DOHH2 (cell line): ENCODE measurements around the gene CAPN14.

Source experiments
- H3F3A ChIP-seq: fragments of 200-600 bp; sonication (generic), shearing (Covaris generic); 2 replicates; pipeline ENCODE4 v1.6.0; 2016; ENCODE audit warnings: antibody characterized with exemption, mild to moderate bottlenecking; ENCODE audit not compliant: control insufficient read depth, insufficient read depth
- H3K27ac ChIP-seq: fragments of 200-600 bp; sonication (generic); 2 replicates; pipeline ENCODE4 v1.5.1; 2014; ENCODE audit warnings: low read depth, mild to moderate bottlenecking, low read length, moderate library complexity
- H3K27me3 ChIP-seq: fragments of 200-600 bp; sonication (generic); 2 replicates; pipeline ENCODE4 v1.6.1; 2014; ENCODE audit warnings: mild to moderate bottlenecking, low read length, mixed read lengths; ENCODE audit not compliant: control insufficient read depth
- H3K36me3 ChIP-seq: fragments of 200-600 bp; sonication (generic); 2 replicates; pipeline ENCODE4 v1.6.1; 2014; ENCODE audit warnings: mild to moderate bottlenecking, low read length, moderate library complexity, mixed read lengths; ENCODE audit not compliant: control insufficient read depth
- H3K4me1 ChIP-seq: fragments of 200-600 bp; sonication (generic); 2 replicates; pipeline ENCODE4 v1.6.1; 2014; ENCODE audit warnings: mild to moderate bottlenecking, low read length, mixed read lengths; ENCODE audit not compliant: control insufficient read depth
- H3K4me2 ChIP-seq: fragments of 200-600 bp; sonication (generic); 2 replicates; pipeline ENCODE4 v1.6.0; 2014; ENCODE audit warnings: mild to moderate bottlenecking, low read length, moderate library complexity
- H3K4me3 ChIP-seq: fragments of 200-600 bp; sonication (generic); 2 replicates; pipeline ENCODE4 v1.5.1; 2014; ENCODE audit warnings: mild to moderate bottlenecking, low read length, mixed read lengths
- H3K79me2 ChIP-seq: fragments of 200-600 bp; sonication (generic); 2 replicates; pipeline ENCODE4 v1.6.1; 2014; ENCODE audit warnings: mild to moderate bottlenecking, low read length, mixed read lengths; ENCODE audit not compliant: control insufficient read depth
- H3K9me2 ChIP-seq: fragments of 200-600 bp; sonication (generic); replicated peaks from 2 replicates; pipeline ENCODE4 v1.6.1; 2014; ENCODE audit warnings: mild to moderate bottlenecking, low read length, mixed read lengths; ENCODE audit not compliant: control insufficient read depth
- H3K9me3 ChIP-seq: fragments of 200-600 bp; sonication (generic); 2 replicates; pipeline ENCODE4 v1.6.1; 2014; ENCODE audit warnings: antibody characterized with exemption, low read length, mixed read lengths; ENCODE audit not compliant: control insufficient read depth, insufficient read depth
- H4K20me1 ChIP-seq: fragments of 200-600 bp; sonication (generic); 2 replicates; pipeline ENCODE4 v1.6.0; 2014; ENCODE audit warnings: low read depth, mild to moderate bottlenecking, antibody characterized with exemption, low read length, moderate library complexity; ENCODE audit not compliant: control insufficient read depth, insufficient read depth
- CTCF ChIP-seq: fragments of 200-600 bp; sonication (generic); IDR thresholded peaks from one replicate; pipeline ENCODE4 v1.5.1; 2014; ENCODE audit warnings: antibody characterized with exemption, mild to moderate bottlenecking, low read depth, low read length; ENCODE audit not compliant: poor library complexity, severe bottlenecking
- EZH2phosphoT487 ChIP-seq: fragments of 200-600 bp; sonication (generic); IDR thresholded peaks from 2 replicates; pipeline ENCODE4 v1.6.1; 2017; ENCODE audit warnings: borderline replicate concordance, mild to moderate bottlenecking, antibody characterized with exemption, low read length, moderate library complexity, mixed read lengths

Gene CAPN14

GRCh38 chr2:31263636-31264190, 46.4 kb upstream of the CAPN14 start:
- Histone ChIP-seq H3K27ac (no peak overlapping the region), H3K79me2 (no peaks in the 10 kb centered on the region), H3F3A (no peaks in the 10 kb centered on the region), H3K4me1 (no peaks in the 10 kb centered on the region; the same call in 1 of the 2 replicates), H3K9me3 (no peaks in the 10 kb centered on the region), H4K20me1 (no peaks in the 10 kb centered on the region), H3K9me2 (no peaks in the 10 kb centered on the region), H3K27me3 (no peaks in the 10 kb centered on the region), H3K36me3 (no peaks in the 10 kb centered on the region), H3K4me3 (no peak overlapping the region), H3K4me2 (no peak overlapping the region)
- TF ChIP-seq EZH2phosphoT487 (no peak), CTCF (no peak)

GRCh38 chr2:31260870-31261269, 43.6 kb upstream of the CAPN14 start:
- Histone ChIP-seq H4K20me1 (no peaks in the 10 kb centered on the region), H3K9me2 (no peaks in the 10 kb centered on the region), H3K27ac (no peak overlapping the region), H3K36me3 (peaks cover under 1% of the 10 kb centered on the region; the same call in 1 of the 2 replicates), H3F3A (no peaks in the 10 kb centered on the region), H3K4me1 (peaks cover 23% of the 10 kb centered on the region), H3K9me3 (no peaks in the 10 kb centered on the region), H3K27me3 (no peaks in the 10 kb centered on the region), H3K79me2 (no peaks in the 10 kb centered on the region), H3K4me2 (no peak overlapping the region), H3K4me3 (no peak overlapping the region)
- TF ChIP-seq EZH2phosphoT487: no peak
- no peak for TF ChIP-seq CTCF

GRCh38 chr2:31259075-31259474, 41.8 kb upstream of the CAPN14 start:
- 0 out of 2 replicates have a peak, but pooled peaks cover 3% of the 10 kb centered on the region for H3K27me3 ChIP-seq

More at GRCh38 chr2:31259075-31259474, 41.8 kb upstream of the CAPN14 start:
- no peaks in the 10 kb centered on the region for H4K20me1 ChIP-seq
- TF ChIP-seq CTCF (no peak), EZH2phosphoT487 (no peak)
- peaks cover 4% of the 10 kb centered on the region; the same call in 1 of the 2 replicates for H3K36me3 ChIP-seq
- no peaks in the 10 kb centered on the region for H3K9me2 ChIP-seq
- no peaks in the 10 kb centered on the region for H3F3A ChIP-seq
- no peak overlapping the region for H3K27ac ChIP-seq
- H3K4me1 ChIP-seq: peaks cover 32% of the 10 kb centered on the region
- H3K79me2 ChIP-seq: no peaks in the 10 kb centered on the region
- H3K4me2 ChIP-seq: no peak overlapping the region
- no peak overlapping the region for H3K4me3 ChIP-seq
- H3K9me3 ChIP-seq: no peaks in the 10 kb centered on the region
